ENCODE results near the gene FAM151B.
"Not testable (repeated sequence)": the region's sequence is repeated elsewhere in the genome, so short reads cannot be mapped to it uniquely, and the experiment has no call there.

FAM151B gene

GRCh38 chr5:80491296-80491695 lies 3.4 kb downstream of the FAM151B start:
- H3K9ac ChIP-seq (ENCODE audit: low read depth, low read length, poor library complexity, severe bottlenecking) = no peak overlapping the region
- no peaks in the 10 kb centered on the region for H4K20me1 ChIP-seq (ENCODE audit: insufficient read depth, low read length, poor library complexity, severe bottlenecking)
- H3K36me3 ChIP-seq (ENCODE audit: insufficient read depth, low read length) = no peaks in the 10 kb centered on the region
- no peaks in the 10 kb centered on the region for H3F3A ChIP-seq (ENCODE audit: low read depth)
- no peaks in the 10 kb centered on the region for H3K9me2 ChIP-seq (replicated peaks; ENCODE audit: low read depth, low read length)
- no peak overlapping the region for H3K4me3 ChIP-seq (ENCODE audit: low read length, poor library complexity, severe bottlenecking)
- no peaks in the 10 kb centered on the region for H3K27me3 ChIP-seq (ENCODE audit: insufficient read depth, low read length, poor library complexity, severe bottlenecking)
- TF ChIP-seq CTCF (conservative IDR thresholded peaks at IDR 0.05; ENCODE audit: low read length) = no peak
- H3K4me2 ChIP-seq (ENCODE audit: low read depth, low read length, poor library complexity, severe bottlenecking) = no peak overlapping the region
- H3K79me2 ChIP-seq (ENCODE audit: insufficient read depth, low read length) = no peaks in the 10 kb centered on the region
- no peaks in the 10 kb centered on the region for H3K9me3 ChIP-seq (ENCODE audit: insufficient read depth, low read depth, low read length)
- no peak overlapping the region for H2AFZ ChIP-seq (ENCODE audit: low read length)
- peaks cover 6% of the 10 kb centered on the region for H3K4me1 ChIP-seq (ENCODE audit: insufficient read depth, low read length, poor library complexity, severe bottlenecking)

GRCh38 chr5:80492741-80493140 lies 4.8 kb downstream of the FAM151B start:
- Histone ChIP-seq H3K36me3 (ENCODE audit: insufficient read depth, low read length) (no peaks in the 10 kb centered on the region), H3K9ac (ENCODE audit: low read depth, low read length, poor library complexity, severe bottlenecking) (no peak overlapping the region), H3K4me2 (ENCODE audit: low read depth, low read length, poor library complexity, severe bottlenecking) (no peak overlapping the region), H3K27me3 (ENCODE audit: insufficient read depth, low read length, poor library complexity, severe bottlenecking) (no peaks in the 10 kb centered on the region), H3K79me2 (ENCODE audit: insufficient read depth, low read length) (no peaks in the 10 kb centered on the region), H3F3A (ENCODE audit: low read depth) (no peaks in the 10 kb centered on the region), H3K4me1 (ENCODE audit: insufficient read depth, low read length, poor library complexity, severe bottlenecking) (no peaks in the 10 kb centered on the region), H3K9me2 (replicated peaks; ENCODE audit: low read depth, low read length) (no peaks in the 10 kb centered on the region), H4K20me1 (ENCODE audit: insufficient read depth, low read length, poor library complexity, severe bottlenecking) (no peaks in the 10 kb centered on the region), H3K9me3 (ENCODE audit: insufficient read depth, low read depth, low read length) (no peaks in the 10 kb centered on the region), H2AFZ (ENCODE audit: low read length) (no peak overlapping the region), H3K4me3 (ENCODE audit: low read length, poor library complexity, severe bottlenecking) (no peak overlapping the region)
- no peak for TF ChIP-seq EZH2phosphoT487 (IDR thresholded peaks at IDR 0.05; ENCODE audit: borderline replicate concordance)
- TF ChIP-seq CTCF (conservative IDR thresholded peaks at IDR 0.05; ENCODE audit: low read length) = no peak

GRCh38 chr5:80493443-80493842 lies 5.5 kb downstream of the FAM151B start:
- H3K4me1 ChIP-seq (ENCODE audit: insufficient read depth, low read length, poor library complexity, severe bottlenecking); H3K9me2 ChIP-seq (replicated peaks; ENCODE audit: low read depth, low read length); H3K36me3 ChIP-seq (ENCODE audit: insufficient read depth, low read length); H3F3A ChIP-seq (ENCODE audit: low read depth); H3K4me3 ChIP-seq (ENCODE audit: low read length, poor library complexity, severe bottlenecking); H2AFZ ChIP-seq (ENCODE audit: low read length); H4K20me1 ChIP-seq (ENCODE audit: insufficient read depth, low read length, poor library complexity, severe bottlenecking); H3K4me2 ChIP-seq (ENCODE audit: low read depth, low read length, poor library complexity, severe bottlenecking); H3K9me3 ChIP-seq (ENCODE audit: insufficient read depth, low read depth, low read length); H3K79me2 ChIP-seq (ENCODE audit: insufficient read depth, low read length); H3K27me3 ChIP-seq (ENCODE audit: insufficient read depth, low read length, poor library complexity, severe bottlenecking); H3K9ac ChIP-seq (ENCODE audit: low read depth, low read length, poor library complexity, severe bottlenecking): not testable (repeated sequence)

- Histone ChIP-seq H3K9me3 (ENCODE audit: insufficient read depth, low read depth, low read length) (no peaks in the 10 kb centered on the region), H3K36me3 (ENCODE audit: insufficient read depth, low read length) (no peaks in the 10 kb centered on the region), H3K9me2 (replicated peaks; ENCODE audit: low read depth, low read length) (no peaks in the 10 kb centered on the region), H3K9ac (ENCODE audit: low read depth, low read length, poor library complexity, severe bottlenecking) (no peak overlapping the region), H3K4me3 (ENCODE audit: low read length, poor library complexity, severe bottlenecking) (no peak overlapping the region), H3F3A (ENCODE audit: low read depth) (no peaks in the 10 kb centered on the region), H3K27me3 (ENCODE audit: insufficient read depth, low read length, poor library complexity, severe bottlenecking) (no peaks in the 10 kb centered on the region), H3K4me2 (ENCODE audit: low read depth, low read length, poor library complexity, severe bottlenecking) (no peak overlapping the region), H3K4me1 (ENCODE audit: insufficient read depth, low read length, poor library complexity, severe bottlenecking) (no peaks in the 10 kb centered on the region), H2AFZ (ENCODE audit: low read length) (no peak overlapping the region), H3K79me2 (ENCODE audit: insufficient read depth, low read length) (no peaks in the 10 kb centered on the region), H4K20me1 (ENCODE audit: insufficient read depth, low read length, poor library complexity, severe bottlenecking) (no peaks in the 10 kb centered on the region)
- TF ChIP-seq EZH2phosphoT487 (IDR thresholded peaks at IDR 0.05; ENCODE audit: borderline replicate concordance) (no peak), CTCF (conservative IDR thresholded peaks at IDR 0.05; ENCODE audit: low read length) (no peak)
Measured at GRCh38 chr5:80495891-80496290, 8.0 kb downstream of the FAM151B start.
